ENCODE data around the gene TMEM236.

The TMEM236 gene

GRCh38 chr10:17742918-17743317, 9.1 kb upstream of the TMEM236 start:
- DNase-seq = peak; percentile 68

- DNase-seq = no peak
These were observed 8.6 kb upstream of the TMEM236 start for GRCh38 chr10:17743437-17743836.

GRCh38 chr10:17744341-17744861, 7.6 kb upstream of the TMEM236 start:
- DNase-seq = no peak

GRCh38 chr10:17747883-17748550, 4.0 kb upstream of the TMEM236 start:
- no peak for DNase-seq

GRCh38 chr10:17749890-17750289, 2.1 kb upstream of the TMEM236 start:
- no peak for DNase-seq

- no peak for DNase-seq
These were observed 4.7 kb downstream of the TMEM236 start for GRCh38 chr10:17756557-17757217.

GRCh38 chr10:17758200-17758599, 6.2 kb downstream of the TMEM236 start:
- no peak for DNase-seq

GRCh38 chr10:17758896-17759295, 6.9 kb downstream of the TMEM236 start:
- no peak for DNase-seq

- no peak for DNase-seq
These were observed 12.1 kb downstream of the TMEM236 start for GRCh38 chr10:17764142-17764541.

- no peak for DNase-seq
These were observed 13.6 kb downstream of the TMEM236 start for GRCh38 chr10:17765602-17766001.

- DNase-seq = no peak
These were observed 14.7 kb downstream of the TMEM236 start for GRCh38 chr10:17766731-17767130.

- DNase-seq = no peak
These were observed 16.5 kb downstream of the TMEM236 start for GRCh38 chr10:17768496-17768895.

- DNase-seq = no peak
These were observed 17.0 kb downstream of the TMEM236 start for GRCh38 chr10:17768957-17769356.

GRCh38 chr10:17771017-17771416, 19.0 kb downstream of the TMEM236 start:
- DNase-seq = no peak

- DNase-seq = no peak
These were observed 27.8 kb downstream of the TMEM236 start for GRCh38 chr10:17779784-17780183.

GRCh38 chr10:17780727-17781126, 28.7 kb downstream of the TMEM236 start:
- no peak for DNase-seq

GRCh38 chr10:17781856-17782255, 29.9 kb downstream of the TMEM236 start:
- DNase-seq = no peak

GRCh38 chr10:17782921-17783665, 31.1 kb downstream of the TMEM236 start:
- DNase-seq = no peak

- no peak for DNase-seq
These were observed 31.8 kb downstream of the TMEM236 start for GRCh38 chr10:17783751-17784150.

GRCh38 chr10:17784688-17785087, 32.7 kb downstream of the TMEM236 start:
- DNase-seq = no peak

- DNase-seq = no peak
These were observed 33.4 kb downstream of the TMEM236 start for GRCh38 chr10:17785276-17785930.

- DNase-seq = no peak
These were observed 35.3 kb downstream of the TMEM236 start for GRCh38 chr10:17787087-17787961.

Data from CD4-positive, alpha-beta T cell treated with Interleukin-4 for 4 hours (primary cell).